ENCODE data around the gene OXCT1.

Gene OXCT1

GRCh38 chr5:41707853-41708603, 162.2 kb downstream of the OXCT1 start:
- DNase-seq, result no peak

- DNase-seq, result no peak
These were observed 174.2 kb downstream of the OXCT1 start for GRCh38 chr5:41695920-41696582.

- DNase-seq, result no peak
These were observed 183.5 kb downstream of the OXCT1 start for GRCh38 chr5:41686767-41687166.

GRCh38 chr5:41686191-41686590, 184.0 kb downstream of the OXCT1 start:
- DNase-seq, result no peak

GRCh38 chr5:41683181-41683580, 187.0 kb downstream of the OXCT1 start:
- DNase-seq, result no peak

- DNase-seq, result no peak
These were observed 187.6 kb downstream of the OXCT1 start for GRCh38 chr5:41682641-41683040.

- no peak for DNase-seq
These were observed 188.4 kb downstream of the OXCT1 start for GRCh38 chr5:41681840-41682239.

Measured in activated CD4-positive, alpha-beta T cell treated with anti-CD3 and anti-CD28 coated beads for 4 hours (primary cell).